Measurements from ENCODE around the gene CACNA2D3. TPM values are rescaled to one million over a fixed set of nuclear protein-coding genes. Genes with fewer than 3 reads are reported as not detected.

CACNA2D3 gene
- total RNA-seq, 1 experiment from 2014 or later, result not detected

DNA sequence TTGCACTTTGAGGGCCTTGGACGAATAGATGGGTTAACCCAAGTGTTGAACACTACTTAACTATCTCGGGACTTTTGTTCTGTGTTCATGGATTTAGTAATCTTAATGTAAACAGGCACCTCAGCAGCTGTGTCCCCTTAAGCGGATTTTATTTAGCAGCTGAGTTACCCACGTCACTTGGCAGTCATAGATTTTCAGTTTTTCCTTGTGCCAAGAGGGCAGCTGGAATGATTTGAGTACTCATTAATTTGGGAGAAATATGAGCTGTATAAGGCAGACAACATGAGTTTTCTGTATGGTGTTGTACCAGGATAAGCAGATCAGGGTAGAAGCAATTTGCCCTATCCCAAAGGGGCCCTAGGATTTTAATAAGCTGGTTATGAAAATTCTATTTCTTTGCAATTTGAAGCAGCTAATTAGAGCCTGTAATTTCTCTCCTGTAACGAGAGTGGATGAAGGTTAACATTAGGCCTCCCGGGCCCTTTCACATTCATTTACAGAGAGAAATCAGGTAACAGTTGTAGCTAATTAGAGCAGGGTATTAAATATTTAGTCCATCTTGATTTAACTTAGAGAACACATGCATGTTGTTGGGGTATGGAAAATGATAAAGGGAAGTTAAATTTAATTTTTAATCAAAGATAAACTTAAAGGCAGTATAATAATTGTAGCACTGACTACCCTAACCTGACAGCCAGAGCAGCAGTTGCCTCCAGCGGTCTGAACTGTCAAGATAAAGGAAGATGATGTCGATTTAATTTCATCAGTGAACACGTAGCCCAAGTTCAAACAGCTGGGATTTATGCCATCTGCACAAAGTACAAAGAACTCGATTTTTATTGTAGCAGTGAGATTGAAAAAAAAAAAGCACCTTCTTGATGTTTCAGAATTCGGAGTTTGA is 611.0 kb downstream of the CACNA2D3 start:
- no peak for DNase-seq (ENCODE audit: low spot score)

DNA sequence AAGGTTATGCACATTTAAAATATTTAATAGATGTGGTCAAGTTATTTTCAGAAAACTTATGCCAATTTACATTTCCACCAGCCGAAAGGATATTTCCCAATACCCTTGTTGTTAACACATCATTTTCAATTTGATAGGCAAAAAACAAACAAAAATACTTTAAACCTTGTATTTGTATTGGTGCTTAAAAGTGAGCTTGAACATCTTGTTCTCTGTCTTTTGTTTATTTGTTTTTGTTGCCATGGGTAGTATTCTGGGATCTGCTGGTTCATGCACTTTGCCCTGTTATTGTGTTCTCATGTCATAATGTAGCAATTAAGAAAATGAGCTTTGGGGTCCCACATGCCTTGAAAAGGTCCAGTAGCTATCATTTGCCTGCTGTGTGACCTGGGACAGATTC is 614.1 kb downstream of the CACNA2D3 start:
- no peak for DNase-seq (ENCODE audit: low spot score)

DNA sequence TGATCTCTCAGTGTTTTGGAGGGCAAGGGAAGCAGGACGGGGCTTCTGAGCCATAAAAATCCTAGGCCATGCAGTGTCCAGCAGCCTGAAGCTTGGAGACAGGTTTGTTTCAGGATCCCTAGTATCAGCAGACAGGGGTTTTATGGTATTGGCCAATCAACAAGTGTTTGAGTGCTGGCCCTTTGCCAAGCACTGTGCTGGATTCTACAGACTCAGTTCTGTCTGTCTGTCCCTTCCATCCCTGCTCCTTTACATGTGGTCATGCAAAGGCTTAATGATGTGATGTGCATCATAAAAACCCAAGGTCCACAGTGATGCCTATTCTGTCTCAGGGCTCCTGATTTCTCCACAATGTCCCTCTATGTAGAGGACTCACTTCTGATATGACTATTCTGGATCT is 621.4 kb downstream of the CACNA2D3 start:
- no peak for DNase-seq (ENCODE audit: low spot score)

DNA sequence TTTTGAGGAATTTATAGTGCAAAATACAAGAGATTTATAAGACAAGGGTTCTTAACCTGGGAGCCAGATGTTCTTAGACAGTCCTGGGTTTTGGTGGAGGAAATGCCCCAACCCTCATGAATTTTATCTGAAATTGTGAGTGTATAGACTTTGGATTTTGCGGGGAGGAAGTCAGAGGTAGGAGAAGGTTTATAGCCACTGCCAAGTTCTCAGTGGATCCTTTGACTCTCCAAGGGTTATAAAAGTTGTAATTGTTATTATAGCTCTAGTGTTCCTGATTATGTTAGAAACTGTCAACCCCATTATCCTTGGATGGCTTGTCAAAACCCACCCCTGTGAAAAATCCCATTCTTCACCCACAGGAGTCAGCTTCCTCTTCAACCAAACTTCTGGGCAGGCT is 621.9 kb downstream of the CACNA2D3 start:
- no peak for DNase-seq (ENCODE audit: low spot score)

DNA sequence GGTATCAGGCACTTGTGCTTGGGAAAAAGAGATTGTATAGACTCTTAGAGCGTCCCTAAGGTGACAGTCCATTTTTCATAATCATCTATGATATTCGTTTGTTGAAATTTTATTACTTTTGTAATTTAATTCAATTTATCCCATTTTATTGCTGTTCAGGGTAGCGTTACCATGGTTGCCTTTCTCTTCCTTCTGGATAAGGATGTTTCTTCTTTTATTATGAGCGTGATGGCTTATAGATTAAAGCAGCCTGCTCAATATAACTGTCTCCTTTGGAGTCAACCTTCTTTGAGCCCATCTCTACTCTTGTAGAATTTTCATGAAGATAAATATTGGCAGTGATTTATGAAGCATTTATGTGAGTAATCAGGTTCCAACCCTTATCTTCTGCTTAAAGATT is 623.5 kb downstream of the CACNA2D3 start:
- no peak for DNase-seq (ENCODE audit: low spot score)

DNA sequence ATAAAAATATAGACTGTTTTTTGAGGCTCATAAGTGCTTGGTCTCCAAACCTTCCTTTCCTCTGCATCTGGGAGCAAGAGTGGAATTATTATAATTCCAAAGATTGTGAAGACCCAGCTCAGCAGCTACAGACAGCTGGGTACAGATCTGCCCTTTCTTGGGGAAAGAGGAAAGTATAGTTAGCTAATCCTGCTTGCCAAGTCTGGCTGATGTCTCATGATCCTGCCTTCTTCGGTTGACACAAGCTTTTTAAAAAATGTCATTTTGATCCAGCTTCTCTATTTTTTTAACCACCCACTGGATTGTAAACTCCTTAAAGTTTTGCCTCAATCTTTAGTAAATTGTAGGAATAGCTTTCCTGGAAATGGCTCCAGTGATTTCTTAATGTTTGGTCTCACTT is 624.4 kb downstream of the CACNA2D3 start:
- DNase-seq (ENCODE audit: low spot score), result no peak

DNA sequence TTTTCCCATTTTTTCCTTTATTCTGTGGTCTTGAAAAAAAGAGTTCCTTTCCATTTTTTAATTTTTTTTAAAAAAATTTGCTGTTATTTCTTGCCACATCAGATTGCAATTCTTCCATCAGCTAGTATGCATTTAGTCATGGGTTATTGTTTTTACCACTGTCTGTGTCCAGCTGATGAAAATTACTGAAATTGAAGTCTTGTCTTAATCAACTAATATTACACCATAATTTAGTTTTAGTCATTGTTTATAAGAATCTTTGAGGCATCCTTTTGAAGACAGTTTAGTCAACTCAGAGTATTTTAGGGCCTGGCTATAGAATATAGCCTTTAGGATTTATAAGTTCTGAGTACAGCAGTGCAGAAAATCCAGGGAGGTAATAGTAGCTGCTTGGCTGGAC is 633.4 kb downstream of the CACNA2D3 start:
- no peak for DNase-seq (ENCODE audit: low spot score)

DNA sequence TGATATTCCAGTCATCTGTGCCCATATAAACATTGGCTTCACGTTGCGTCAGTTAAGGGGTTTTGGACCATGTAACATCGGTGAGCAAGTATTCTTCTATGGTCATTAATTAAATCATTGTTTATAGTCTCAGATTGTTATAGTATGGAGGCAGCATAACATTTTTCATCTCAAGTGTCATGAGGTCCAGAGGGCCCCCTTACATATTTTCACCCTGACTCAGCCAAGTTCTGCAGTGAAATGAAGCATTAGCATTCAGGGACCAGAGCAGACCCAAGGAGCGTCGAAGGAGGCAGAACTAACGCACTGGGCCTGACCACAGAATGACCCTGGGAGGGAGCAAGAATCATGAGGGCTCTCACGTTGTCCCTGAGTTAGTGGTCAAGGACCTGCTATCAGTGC is 634.0 kb downstream of the CACNA2D3 start:
- DNase-seq (ENCODE audit: low spot score), result no peak

DNA sequence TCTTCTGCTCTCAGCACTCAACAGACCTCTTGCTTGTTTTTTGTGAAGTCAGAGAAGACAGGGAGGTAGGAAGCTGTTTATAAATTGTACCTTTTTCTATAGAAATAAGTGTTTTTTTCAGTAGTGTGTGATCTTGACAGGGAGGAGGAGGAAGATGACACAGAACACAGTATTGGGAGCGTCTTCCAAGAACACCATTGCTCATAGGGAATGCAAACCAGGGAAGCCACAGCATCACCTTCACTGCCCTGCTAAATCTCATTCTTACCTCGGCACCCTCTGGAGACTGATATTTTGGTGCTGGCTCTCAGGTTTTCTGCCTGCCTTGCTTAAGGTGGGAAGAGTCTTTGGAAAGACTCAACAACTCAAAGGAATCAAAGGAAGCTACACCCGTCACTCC is 636.1 kb downstream of the CACNA2D3 start:
- DNase-seq (ENCODE audit: low spot score), result no peak

DNA sequence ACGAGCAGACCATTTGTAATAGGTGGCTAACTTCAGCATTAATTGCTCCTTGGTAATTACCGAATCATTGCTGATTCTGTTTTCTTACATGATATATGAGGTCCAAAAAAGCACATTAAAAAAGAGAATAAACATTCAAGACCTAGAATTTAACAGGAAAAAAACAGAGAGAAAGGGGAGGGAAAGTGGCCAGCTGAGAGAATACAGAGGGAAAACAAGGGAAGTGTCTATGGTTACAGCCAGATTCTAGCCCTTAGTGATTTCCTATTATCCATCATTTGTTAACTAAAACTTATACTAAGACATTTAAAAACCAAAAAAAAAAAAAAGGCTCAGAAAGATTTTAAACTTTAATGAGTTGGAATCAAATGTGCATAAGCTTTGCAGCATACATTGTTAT is 636.8 kb downstream of the CACNA2D3 start:
- DNase-seq (ENCODE audit: low spot score), result no peak

DNA sequence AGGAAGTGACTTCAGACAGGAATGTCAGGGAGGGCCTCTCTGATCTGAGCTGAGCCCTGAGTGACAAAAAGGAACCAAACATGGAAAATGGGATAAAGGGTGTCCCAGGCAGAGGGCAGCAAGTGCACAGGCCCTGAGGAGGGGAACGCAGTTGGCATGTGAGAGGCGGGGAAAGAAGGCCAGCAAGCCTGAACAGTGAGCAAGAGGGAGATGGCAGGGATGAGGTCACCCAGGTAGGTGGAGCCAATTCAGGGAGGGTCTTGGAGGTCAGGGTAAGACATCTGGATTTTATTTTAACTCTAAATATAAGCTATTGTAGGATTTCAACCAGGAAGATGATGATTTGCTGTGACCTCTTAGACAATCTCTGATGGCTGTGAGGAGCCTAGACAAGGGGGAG is 637.8 kb downstream of the CACNA2D3 start:
- DNase-seq (ENCODE audit: low spot score), result no peak

DNA sequence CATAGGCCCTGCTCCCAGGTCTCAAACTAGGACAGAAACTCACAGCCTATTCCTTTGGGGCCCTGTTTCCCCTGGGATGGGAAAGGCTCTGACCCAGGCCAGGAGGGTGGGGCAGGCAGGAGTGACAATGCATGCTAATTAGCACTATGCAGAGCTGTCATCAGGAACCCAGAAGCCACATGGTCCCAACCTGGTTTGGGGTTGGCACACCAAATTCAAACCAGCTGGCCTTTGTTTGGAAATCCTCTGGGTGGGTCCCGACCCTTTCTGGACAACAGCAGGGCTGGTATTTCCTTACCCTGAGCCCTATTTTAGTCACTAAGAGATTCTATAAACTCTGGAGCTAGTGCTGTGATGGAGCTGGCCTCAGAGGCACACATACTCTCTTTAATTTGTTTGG is 639.3 kb downstream of the CACNA2D3 start:
- DNase-seq (ENCODE audit: low spot score), result no peak

DNA sequence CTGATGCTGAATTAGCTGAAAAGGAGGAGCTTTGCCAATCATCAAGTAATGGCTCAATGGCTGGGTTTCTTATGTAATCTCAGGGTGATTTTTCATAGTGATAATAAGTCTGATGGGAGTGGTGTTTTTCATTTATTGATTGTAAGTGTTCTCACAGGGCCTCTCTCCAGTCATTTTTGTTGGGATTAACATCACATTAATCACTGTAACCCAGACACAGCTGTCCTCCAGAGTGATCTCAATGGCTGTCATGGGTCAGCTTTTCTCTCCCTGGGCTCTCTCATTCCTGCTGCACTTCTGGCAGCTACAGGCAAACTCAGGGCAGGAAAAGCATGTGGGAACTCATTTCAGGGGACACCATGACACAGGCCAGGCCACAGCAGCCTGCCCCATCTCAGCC is 642.6 kb downstream of the CACNA2D3 start:
- no peak for DNase-seq (ENCODE audit: low spot score)

DNA sequence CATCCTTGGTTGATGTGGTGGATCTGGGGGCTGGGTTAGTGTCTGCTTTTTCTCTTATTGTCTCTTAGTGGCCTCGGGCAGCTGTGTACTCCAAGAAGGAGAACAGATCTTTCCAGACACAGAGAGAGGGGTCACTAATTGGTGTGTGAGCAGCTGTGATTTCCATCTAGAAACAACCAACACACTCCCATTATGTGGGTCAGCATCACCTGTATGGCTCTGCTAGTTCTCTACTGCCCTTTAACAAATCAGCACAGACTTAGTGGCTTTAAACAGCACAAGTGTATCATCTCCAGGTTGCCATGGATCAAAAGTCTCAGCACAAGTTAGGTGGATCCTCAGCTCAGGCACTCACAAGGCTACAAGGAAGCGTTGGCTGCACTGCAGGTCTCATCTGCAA is 648.7 kb downstream of the CACNA2D3 start:
- DNase-seq (ENCODE audit: low spot score), result no peak

DNA sequence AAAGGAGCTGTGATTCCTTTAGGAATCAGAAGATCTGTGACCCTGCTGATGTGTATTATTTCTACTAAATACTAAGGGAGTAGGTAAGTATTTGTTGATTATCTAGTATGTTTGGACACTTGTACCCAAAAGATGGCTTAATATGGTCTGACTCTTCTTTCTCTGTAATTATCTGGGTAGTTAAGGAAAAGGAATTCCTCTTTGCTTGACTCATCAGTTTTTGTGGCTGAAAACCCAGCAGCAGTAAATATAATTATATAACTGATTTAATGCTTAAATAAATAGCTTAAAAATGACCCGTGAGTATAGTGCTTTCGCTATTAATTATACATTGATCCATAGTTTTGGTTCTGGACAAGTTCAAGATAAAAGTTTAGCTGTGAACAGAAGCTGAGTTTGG is 649.7 kb downstream of the CACNA2D3 start:
- no peak for DNase-seq (ENCODE audit: low spot score)

DNA sequence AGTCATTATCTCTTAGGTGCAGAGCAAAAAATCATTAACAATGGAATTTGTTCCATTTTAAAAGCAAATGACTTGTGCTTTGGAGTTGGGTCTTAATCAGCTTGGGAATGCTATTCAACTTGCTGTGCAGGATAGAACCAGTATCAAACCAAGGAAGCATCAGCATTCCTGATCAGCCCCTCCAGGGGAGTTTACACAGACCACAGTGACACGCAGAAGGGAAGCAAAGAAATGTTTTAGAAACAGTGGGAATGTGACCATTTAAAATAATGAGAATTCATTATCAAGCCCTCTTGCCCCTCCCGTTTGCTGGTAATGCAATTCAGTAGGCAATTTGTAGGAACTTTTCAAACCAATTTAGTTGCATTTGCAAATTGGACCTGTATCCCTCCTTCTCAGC is 650.4 kb downstream of the CACNA2D3 start:
- no peak for DNase-seq (ENCODE audit: low spot score)

DNA sequence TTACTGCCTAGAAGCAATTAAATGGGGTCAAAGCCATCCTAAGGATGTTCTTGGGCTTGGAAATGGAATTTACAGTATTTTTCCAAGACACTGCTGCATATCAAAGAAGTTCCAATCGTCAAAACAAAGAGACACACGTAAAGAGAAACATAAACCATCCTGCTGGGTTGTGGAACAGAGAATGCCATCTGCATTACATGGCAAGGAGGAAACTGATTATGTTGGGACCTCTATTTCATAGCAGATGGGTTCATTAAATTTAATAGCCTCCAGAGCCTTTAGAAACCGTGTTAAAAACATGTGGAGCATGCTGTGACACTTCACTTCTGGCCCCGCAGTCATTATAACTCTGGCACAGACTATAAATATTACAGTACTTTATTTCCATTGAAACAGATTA is 650.9 kb downstream of the CACNA2D3 start:
- DNase-seq (ENCODE audit: low spot score), result no peak

DNA sequence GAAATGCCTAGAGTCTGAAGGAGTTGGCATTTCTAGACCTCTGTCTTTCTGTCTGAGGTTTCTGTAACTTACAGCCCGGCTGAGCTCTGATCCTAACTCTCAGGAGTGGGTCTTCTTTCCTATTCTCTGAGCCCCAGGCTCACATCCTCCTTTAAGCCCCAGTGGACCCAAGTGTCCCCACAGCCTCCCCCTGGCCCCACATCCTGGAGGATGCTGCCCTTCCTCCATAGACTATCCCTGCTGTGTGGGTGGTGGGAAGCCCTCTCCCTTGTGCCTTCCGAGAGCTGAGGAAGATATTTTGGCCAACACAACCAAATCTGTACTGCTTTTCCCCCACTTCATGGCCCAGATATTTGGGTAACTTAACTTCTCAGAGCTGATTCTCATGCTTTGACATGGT is 654.2 kb downstream of the CACNA2D3 start:
- DNase-seq (ENCODE audit: low spot score), result no peak

DNA sequence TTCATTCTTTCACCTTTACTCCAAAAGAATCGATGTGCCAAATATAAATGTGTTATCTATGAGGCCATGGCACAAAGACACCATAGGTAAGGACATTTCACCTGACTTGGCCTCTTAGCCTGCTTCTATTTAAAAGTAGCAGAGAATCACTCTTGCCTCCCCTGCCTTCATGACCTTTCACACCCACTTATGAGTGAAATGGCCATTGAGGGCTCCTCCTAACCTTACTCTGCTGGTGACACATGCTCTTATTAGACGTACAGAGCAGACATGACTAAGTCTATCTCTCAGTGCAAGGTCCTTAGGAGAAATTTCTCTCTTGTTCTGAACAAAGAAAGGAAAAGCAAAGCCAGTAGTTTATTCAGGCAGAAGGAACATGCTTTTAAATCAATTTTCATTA is 654.8 kb downstream of the CACNA2D3 start:
- DNase-seq (ENCODE audit: low spot score), result no peak

DNA sequence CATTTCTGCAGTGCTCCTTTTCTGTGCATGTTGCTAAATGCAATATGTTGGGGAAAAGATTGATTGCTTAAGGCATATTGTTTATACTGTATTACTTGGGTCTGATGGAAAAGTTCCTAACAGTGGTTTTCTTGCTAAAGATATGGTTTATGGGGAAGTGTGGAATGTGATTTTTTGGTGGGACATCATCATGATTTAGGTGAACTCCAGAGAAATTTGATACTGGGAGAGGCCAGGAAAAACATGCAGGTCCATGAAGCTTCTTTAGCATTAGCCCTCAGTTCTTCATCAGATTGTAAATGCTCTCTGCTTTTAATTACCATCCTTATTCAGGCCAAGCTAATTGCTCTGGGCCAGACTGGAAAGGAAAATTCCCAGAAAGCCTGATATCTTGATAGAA is 658.0 kb downstream of the CACNA2D3 start:
- no peak for DNase-seq (ENCODE audit: low spot score)

DNA sequence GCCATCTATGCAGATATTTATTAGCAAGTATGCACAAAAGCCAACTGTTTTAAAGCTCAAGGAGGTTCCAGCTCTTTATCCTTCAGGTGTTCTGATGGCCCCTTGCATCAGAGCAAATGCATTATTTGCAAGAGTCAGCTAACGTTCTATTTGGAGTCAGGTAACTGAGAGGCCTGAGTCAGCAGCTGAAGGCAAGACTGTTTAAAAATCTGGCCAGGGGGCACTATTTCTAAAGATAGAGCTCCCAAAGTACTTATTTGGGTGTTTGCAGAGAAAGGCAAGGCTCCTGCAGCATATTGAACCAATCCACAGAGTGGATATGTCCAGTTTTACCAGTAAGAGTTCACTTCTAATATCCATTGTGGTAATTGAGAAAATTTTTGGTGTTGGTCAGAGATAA is 659.4 kb downstream of the CACNA2D3 start:
- DNase-seq (ENCODE audit: low spot score), result no peak

DNA sequence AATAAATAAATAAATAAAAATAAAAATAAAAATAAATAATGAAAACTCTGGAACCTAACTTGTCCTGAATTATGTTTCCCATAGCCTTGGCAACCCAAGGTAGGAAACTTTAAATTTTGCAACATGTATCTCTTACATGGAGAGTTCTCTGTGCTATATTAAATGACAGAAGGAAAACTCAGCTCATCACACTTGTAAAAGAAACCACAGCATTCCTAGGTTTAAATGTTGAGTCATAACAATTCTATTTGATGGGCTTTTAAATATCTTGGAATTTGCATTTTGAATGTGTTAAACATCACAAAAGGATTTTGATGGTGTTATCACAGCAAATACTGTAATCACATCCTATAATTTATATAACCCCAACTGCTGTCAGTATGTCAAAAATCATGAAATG is 661.3 kb downstream of the CACNA2D3 start:
- DNase-seq (ENCODE audit: low spot score), result no peak

DNA sequence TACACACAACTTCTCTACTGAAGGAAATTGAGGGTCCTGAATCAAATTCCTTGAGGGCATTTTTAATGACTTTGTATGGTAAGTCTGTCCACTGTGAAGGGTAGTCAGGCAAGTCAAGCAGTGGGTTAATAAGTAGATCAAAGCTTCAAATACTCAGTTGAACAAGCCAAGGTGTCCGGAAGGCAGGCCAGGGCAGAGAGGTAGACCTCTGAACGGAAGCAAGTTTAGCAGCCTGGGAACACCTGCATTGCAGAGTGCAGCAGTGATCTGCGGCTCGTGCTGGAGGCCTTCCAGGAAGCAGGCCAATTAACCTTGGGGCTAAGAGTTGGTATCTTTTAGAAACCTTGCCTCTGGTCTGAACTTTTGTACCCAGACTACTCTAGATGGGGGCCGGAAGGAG is 661.7 kb downstream of the CACNA2D3 start:
- DNase-seq (ENCODE audit: low spot score), result no peak

DNA sequence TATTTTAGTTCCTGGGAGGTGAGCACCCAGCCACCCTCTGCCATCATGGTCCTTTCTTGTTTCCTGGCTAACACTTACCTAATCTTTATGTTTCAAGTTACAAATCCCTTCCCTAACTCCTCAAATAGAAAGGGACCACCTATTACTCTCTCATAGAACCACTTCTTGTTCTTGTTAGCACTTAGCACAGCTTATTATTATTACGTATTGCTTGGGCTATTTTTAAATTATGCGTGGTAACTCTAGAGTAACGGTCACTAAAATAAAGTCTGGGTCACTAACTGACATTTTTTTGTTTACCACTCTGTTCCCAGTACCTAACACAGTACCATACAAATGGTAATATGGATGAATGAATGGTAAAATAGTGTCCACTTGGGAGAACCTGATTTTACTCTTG is 663.6 kb downstream of the CACNA2D3 start:
- DNase-seq (ENCODE audit: low spot score), result no peak

Measured in HT-29 (cell line).